Adrenal gland (tissue), 5 donors: ENCODE data around the gene TSFM.

Experiments
- POLR2A ChIP-seq, 2 donors: fragments of 450-650 bp; IDR thresholded peaks; one replicate each; pipeline ENCODE4 v1.6.1; 2017; ENCODE audit warnings: antibody characterized with exemption in 2 of 2, mild to moderate bottlenecking in 2 of 2, moderate library complexity in 1 of 2
- TF ChIP-seq, protein P1 (sequence below), 6 experiments: fragments of 450-650 bp in 4 of 6; fragments of 200-600 bp in 2 of 6; sonication (generic) in 1 of 6; IDR thresholded peaks; 1 replicate in 5 of 6; 2 replicates in 1 of 6; pipeline versions ENCODE4 v1.5.1 to v1.8.0; 2016 to 2021; ENCODE audit warnings: antibody characterized with exemption in 6 of 6, mild to moderate bottlenecking in 2 of 6, moderate library complexity in 1 of 6
- donor health status: DM: no; HTN: no; CAD: no.

- TF ChIP-seq, protein P1, sequence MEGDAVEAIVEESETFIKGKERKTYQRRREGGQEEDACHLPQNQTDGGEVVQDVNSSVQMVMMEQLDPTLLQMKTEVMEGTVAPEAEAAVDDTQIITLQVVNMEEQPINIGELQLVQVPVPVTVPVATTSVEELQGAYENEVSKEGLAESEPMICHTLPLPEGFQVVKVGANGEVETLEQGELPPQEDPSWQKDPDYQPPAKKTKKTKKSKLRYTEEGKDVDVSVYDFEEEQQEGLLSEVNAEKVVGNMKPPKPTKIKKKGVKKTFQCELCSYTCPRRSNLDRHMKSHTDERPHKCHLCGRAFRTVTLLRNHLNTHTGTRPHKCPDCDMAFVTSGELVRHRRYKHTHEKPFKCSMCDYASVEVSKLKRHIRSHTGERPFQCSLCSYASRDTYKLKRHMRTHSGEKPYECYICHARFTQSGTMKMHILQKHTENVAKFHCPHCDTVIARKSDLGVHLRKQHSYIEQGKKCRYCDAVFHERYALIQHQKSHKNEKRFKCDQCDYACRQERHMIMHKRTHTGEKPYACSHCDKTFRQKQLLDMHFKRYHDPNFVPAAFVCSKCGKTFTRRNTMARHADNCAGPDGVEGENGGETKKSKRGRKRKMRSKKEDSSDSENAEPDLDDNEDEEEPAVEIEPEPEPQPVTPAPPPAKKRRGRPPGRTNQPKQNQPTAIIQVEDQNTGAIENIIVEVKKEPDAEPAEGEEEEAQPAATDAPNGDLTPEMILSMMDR (IDR thresholded peaks at IDR 0.05), result no peak
- peak in 1 of 2 donors; percentile 90 for TF ChIP-seq POLR2A (IDR thresholded peaks at IDR 0.05)
Measured at GRCh38 chr12:57844709-57845477, 62.3 kb downstream of the TSFM start.
